HG02970 (cell line): ENCODE data around the gene CAMK1D.
"Not testable (repeated sequence)": the region's sequence is repeated elsewhere in the genome, so short reads cannot be mapped to it uniquely, and the experiment has no call there.

Source experiments
- ATAC-seq: cut with Tn5 transposase; IDR thresholded peaks from one replicate; pipeline ENCODE4 v1.9.1; 2021; ENCODE audit warnings: mild to moderate bottlenecking, moderate library complexity, moderate number of reproducible peaks; ENCODE audit not compliant: unreplicated experiment, low FRiP score

The CAMK1D gene

DNA sequence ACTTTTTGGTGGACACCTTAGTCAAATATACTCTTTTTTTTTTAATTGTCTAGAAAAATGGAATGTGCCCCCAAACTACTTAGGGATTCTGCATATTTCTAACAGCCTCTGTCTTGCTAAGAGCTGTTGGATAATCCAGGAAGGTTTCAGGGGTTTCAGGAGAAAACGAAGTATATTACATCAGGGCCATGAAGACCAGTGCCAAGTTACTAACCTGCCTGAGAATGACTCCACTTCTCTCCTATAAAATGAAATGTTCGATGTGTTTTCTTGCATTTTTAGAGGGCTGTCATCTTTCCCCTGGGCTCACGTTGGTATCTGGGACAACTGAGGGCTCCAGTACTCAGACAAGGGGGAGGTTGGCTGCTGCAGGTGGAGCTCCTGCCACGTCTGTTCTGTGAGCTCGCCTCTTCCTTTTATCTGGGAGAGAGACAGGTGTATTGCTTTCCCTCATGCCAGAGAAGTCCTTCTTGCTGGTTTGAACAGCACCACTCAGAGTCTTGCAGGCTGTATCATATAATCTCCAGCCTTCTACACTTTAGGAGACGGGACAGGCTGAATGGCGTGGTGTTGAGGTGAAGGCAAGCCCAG lies 71.3 kb downstream of the CAMK1D start:
- ATAC-seq: no peak

GRCh38 chr10:12422189-12422588 lies 72.8 kb downstream of the CAMK1D start:
- ATAC-seq: no peak

DNA sequence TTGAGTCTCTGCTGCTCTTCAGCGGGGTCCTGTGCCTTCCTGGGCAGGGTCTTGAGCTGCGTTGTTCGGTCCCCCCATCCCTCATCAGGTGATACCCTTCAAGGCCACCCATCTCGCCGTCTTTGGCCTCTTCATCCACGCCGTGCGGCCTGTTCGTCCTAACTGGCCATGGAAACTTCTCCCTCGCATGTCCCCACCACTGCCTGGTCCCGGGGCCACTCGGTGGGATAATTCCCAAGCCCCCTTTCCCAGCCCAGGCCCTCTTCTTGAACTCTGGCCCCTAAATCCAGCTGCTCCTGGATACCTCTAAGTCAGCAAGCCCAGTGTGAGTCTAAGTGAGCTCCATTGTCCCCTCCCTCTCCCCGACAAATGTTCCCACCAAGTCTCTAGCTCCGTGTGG lies 74.5 kb downstream of the CAMK1D start:
- no peak for ATAC-seq

DNA sequence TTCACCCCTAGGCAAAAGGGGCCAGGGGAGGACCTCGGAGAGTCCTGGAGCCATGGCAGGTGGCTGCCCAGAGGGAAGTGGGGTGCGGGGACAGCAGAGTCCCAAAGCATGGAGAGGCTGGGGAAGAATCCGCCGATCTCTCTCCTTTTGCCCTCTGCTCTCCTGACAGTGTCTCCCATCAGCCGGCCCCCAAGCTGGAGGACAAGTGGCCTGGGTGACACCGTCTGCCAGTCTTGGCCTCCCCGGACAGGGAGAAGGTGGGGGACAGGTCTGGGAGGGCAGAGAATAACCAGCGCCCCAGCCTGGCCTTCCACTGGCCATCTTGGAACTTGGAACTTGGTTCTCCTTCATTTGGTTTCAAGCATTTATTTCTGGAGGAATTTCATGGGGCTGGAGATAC lies 77.9 kb downstream of the CAMK1D start:
- no peak for ATAC-seq

- no peak for ATAC-seq
Measured at GRCh38 chr10:12428447-12429135, 79.2 kb downstream of the CAMK1D start.

DNA sequence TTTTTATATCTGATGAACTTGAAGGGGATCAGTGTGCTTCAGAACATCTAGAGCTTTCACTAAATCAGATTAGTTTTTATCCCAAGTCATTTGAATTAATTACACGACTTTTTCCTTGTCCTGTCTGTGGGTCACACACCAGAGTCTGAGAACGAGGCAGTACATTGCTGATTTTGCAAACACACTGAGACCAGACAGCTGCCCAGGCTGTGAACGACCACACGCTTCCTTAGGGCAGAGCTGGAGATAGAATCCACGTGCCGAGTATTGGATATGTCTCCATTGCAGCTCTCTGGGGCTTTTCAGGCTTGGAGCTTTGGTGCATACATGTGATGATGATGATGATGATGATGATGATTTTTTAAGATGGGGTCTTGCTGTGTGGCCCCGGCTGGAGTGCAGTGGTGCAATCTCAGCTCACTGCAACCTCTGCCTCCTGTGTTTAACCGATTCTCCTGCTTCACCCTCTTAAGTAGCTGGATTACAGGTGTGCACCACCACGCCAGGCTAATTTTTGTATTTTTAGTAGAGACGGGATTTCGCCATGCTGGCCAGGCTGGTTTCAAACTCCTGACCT lies 81.1 kb downstream of the CAMK1D start:
- no peak for ATAC-seq

DNA sequence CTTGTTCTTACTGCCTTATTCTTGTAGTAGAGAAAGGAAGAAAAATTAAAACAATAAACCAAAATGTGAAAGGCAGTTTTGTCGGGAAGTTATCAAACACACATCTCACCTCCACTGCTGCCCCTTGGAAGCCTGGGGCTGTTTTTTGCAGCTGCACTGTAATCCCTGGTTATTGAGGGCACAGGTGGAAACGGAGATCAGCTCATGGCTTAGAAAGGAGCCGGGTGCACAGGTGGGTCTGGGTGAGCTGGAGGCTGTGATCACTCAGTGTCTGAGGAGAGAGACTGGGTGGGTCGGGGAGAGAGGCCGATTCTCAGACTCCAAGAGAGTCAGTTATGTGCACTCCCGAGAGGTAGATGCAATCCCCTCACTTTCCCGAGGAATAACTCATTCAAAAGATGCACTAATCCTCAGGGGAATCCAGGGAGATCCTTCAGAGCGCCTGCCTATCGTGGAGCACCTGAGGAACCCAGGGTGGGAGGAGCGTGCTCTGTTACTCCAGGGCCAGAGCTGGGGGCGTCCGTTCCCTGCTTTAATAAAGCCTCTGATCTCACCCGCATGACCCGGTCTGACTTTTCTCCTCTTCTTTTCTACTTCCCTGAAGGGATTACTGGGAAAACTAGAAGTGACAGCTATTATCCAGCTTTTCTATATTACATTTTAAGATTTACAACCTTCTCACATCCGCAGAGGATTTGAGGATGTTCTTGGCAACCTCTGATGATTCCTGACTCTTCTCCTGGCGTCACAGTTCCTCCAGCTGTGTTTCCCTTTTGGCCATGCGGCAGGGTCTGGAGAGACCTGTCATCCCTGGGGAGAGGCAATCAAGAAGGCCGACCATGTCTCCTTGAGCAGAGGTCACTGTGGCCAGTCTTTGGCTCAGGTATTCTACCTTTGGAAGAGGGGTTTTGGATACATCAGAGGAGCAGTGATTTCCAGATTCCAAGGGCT lies 82.1 kb downstream of the CAMK1D start:
- no peak for ATAC-seq

- no peak for ATAC-seq
Measured at GRCh38 chr10:12432402-12433189, 83.2 kb downstream of the CAMK1D start.

- ATAC-seq: no peak
Measured at GRCh38 chr10:12434277-12434676, 84.9 kb downstream of the CAMK1D start.

- not testable (repeated sequence) for ATAC-seq
Measured at GRCh38 chr10:12434677-12435076, 85.3 kb downstream of the CAMK1D start.

GRCh38 chr10:12435348-12435747 lies 86.0 kb downstream of the CAMK1D start:
- no peak for ATAC-seq

DNA sequence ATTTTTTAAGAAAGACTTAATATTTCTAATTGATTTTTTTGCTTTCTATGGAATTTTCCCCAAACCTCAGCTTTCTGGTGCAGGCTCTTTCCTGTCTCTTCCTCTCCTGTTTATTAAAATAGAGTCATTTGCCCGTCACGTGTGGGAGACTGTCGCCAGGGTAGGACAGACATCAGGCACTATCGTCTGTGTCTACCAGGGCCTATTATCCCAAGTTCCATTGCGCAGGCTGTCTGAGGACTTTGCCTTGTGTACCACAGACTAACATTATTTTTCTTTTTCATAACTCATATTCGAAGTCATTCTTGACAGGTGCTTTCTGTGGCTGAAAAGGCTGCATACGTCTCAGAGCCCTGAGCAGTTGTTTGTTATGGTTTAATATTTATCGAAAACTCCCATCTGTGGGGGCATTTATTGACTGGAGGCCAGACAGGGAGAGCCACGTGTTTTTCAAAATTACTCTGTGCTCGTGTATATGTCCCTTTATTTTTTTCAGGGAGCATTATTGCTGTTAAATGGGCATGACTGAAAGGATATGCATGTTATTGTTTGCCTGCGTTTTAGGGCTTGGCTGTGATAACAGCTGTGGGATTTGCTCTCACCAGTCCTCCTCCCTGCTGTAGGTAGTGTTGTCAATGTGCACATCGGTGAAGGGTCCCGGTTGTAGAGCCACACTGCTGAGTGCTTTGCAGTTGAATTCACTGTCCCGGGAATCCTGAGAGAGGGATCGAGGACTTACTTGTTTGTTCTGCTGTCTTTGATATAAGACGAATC lies 89.8 kb downstream of the CAMK1D start:
- no peak for ATAC-seq

DNA sequence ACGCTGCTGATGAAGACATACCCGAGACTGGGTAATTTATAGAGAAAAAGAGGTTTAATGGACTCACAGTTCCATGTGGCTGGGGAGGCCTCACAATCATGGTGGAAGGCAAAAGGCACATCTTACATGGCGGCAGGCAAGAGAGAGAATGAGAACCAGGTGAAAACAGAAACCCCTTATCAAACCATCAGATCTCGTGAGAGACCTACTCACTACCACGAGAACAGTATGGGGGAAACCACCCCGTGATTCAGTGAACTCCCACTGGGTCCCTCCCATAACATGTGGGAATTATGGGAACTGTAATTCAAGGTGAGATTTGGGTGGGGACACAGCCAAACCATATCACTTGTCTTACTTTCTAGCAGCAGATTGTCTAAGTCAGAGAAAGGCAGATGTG lies 90.4 kb downstream of the CAMK1D start:
- not testable (repeated sequence) for ATAC-seq

- ATAC-seq: no peak
Measured at GRCh38 chr10:12443026-12443425, 93.7 kb downstream of the CAMK1D start.

DNA sequence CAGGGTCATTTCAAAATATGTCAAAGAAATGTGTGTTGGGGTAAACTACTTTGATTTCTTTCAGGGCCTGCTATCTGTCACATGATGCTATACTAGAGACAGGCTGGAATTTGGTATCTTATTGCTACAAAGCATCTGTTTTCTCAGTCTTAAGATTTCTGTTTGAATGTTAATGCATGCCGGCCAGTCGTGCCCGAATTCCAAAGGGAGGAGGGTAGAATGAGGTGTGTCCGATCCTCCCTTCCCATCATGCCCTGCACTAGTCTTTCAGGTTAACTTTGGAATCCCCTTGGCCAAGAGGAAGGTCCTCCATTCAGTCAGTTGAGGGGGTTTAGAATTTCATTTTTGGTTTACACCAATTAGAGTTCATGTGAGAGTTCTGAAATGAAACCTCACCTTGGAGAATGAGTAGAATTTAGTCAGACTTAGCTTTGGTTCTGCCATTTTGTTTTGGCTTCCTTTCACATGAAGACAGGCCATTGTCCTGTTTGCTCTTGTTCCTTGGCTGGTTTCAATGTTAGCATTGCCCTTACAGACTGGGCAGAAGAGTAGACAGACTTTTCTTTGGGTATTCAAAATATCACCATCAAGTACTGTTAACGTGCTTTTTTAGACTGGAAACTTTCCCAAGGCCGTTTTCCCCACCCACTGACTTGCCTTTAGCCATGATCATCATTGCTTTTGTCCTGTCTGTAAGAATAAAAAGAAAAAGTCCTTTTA lies 95.8 kb downstream of the CAMK1D start:
- ATAC-seq: no peak

DNA sequence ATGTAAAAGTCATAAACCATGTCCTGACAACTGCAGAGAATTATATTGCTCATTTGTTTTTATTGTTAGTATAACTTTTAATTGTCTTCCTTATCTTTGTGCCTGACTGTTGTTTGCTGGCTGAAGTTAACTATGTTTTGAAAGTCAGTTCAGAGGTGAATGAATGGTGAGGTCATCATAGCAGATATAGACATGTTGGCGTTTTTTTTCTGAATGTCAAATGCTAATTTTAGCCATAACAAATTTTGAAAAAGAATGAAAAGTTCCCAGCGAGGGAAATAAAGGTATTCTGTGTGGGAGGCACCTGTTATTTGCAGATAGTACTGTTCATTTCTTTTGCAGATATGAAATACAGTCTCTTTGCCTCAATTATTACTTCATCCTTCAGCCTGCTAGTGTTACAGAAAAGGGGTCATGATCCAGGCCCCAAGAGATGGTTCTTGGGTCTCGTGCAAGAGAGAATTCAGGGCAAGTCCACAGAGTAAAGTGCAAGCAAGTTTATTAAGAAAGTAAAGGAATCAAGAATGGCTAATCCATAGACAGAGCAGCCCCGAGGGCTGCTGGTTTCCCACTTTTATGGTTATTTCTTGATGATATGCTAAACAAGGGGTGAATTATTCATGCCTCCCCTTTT lies 96.5 kb downstream of the CAMK1D start:
- ATAC-seq: no peak

DNA sequence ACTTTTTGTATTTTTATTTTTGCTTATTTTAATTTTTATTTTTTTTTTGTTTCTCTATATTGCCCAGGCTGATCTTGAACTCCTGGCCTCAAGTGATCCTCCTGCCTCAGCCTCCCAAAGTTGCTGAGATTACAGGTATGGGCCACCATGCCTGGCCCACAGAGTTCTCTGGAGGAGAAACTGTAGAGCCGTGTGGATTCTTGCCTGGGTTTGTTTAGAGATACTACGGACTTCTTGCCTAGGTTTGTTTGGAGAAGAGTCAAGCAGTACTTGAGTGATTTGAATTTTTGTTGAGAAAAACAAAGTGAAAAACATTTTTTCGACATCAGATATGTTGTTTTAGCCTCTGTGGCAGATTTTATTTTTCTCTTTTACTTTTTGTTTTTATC lies 99.0 kb downstream of the CAMK1D start:
- no peak for ATAC-seq

- ATAC-seq: no peak
Measured at GRCh38 chr10:12448729-12449391, 99.5 kb downstream of the CAMK1D start.
